AG09309 (cell line): ENCODE data around the gene RXRB.
A peak's percentile ranks its signal among the peaks of the same experiment; 100 is the strongest.

ENCODE experiments used
- DNase-seq: peaks from one replicate; pipeline ENCODE4 v3.0.0-alpha.2; 2010; ENCODE audit warnings: low read depth
- H3K4me3 ChIP-seq: 2 replicates; pipeline ENCODE4 v1.5.1; 2011; ENCODE audit warnings: mild to moderate bottlenecking, low read depth, low read length, moderate library complexity; ENCODE audit not compliant: control insufficient read depth
- TF ChIP-seq, protein P1 (sequence below): IDR thresholded peaks from 2 replicates; pipeline ENCODE4 v1.5.1; 2011; ENCODE audit warnings: mild to moderate bottlenecking, low read depth, low read length, inconsistent platforms; ENCODE audit not compliant: insufficient read depth, control insufficient read depth; ENCODE audit errors: missing control alignments

RXRB gene

GRCh38 chr6:33164665-33165373 is 35.6 kb downstream of the RXRB start:
- TF ChIP-seq, protein P1, sequence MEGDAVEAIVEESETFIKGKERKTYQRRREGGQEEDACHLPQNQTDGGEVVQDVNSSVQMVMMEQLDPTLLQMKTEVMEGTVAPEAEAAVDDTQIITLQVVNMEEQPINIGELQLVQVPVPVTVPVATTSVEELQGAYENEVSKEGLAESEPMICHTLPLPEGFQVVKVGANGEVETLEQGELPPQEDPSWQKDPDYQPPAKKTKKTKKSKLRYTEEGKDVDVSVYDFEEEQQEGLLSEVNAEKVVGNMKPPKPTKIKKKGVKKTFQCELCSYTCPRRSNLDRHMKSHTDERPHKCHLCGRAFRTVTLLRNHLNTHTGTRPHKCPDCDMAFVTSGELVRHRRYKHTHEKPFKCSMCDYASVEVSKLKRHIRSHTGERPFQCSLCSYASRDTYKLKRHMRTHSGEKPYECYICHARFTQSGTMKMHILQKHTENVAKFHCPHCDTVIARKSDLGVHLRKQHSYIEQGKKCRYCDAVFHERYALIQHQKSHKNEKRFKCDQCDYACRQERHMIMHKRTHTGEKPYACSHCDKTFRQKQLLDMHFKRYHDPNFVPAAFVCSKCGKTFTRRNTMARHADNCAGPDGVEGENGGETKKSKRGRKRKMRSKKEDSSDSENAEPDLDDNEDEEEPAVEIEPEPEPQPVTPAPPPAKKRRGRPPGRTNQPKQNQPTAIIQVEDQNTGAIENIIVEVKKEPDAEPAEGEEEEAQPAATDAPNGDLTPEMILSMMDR: no peak
- DNase-seq: no peak
- no peak overlapping the region for H3K4me3 ChIP-seq

DNA sequence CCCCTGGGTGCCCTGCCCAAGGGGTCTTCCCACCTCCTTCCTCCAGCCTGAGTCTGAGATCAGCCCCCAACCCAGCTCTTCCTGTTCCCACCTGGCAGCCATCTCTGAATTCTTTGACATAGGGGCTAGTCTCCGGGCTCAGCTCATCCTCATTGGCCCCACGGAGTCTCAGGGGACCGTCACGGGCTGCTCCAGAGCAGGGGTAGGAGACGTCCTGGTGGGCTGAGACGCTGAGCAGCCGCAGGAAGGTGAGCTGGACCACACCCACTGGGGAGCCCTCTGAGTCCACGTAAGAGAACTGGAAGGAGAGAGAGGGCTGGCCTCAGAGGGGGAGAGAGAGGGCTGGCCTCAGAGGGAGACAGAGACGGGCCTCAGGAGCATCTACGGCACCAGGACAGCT is 36.3 kb downstream of the RXRB start:
- no peak for DNase-seq
- H3K4me3 ChIP-seq: no peak overlapping the region
- TF ChIP-seq, protein P1: no peak

DNA sequence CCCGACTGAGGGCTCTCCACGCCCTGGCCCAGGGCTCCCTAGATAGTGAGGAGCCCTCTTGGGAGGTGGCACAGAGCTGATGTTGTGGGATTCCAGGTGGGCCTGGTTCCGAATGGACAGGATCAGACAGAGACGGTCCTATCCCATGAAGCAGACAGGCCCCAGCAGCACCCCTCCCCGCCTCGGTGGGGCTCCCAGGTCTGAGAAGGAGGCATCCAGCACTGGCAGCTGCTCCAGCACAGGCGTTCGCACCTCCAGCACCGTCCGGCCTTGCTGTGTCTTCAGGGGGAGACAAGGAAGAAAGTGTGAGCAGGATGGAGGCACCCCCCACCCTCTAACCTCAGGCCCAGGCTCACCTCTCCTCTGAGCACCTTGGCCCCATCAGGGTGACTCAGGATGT is 36.9 kb downstream of the RXRB start:
- TF ChIP-seq, protein P1: no peak
- DNase-seq: no peak
- no peak overlapping the region for H3K4me3 ChIP-seq

GRCh38 chr6:33161354-33162331 is 38.8 kb downstream of the RXRB start:
- peak overlapping the region; percentile 47 for H3K4me3 ChIP-seq
- TF ChIP-seq, protein P1: peak; percentile 93
- no peak for DNase-seq

DNA sequence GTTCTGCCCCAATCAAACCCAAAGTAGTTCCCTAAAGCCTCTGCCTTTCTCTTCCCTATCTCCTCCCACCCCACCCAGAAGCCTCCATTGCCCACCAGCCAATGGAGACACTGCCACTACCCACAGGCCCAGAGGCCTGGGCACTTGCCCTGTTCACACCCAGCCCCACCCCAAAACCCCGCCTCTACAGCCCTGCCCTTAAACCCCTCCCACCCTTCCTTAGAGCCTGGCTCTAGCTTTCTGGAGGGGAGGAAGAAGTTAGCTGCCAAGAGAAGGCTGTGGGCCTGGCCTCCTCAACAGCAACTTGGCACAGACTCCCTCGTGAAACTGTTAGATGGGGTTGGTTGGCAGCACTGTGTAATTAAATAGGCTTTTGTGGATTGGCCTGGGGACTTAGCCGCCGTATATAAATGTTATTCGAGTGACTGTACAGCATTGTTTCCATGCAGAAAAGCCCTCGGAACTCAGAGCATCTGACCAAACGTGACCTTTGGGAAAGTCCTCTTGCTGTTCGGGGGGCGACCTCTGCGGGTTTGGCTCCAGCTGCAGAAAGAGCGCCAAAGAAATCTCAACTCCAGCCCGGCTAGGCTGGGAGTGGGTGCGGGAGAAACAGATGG is 39.6 kb downstream of the RXRB start:
- peak; percentile 84 for DNase-seq
- peak overlapping the region; percentile 47; the same call in 1 of the 2 replicates for H3K4me3 ChIP-seq
- TF ChIP-seq, protein P1: no peak

GRCh38 chr6:33160096-33160495 is 40.4 kb downstream of the RXRB start:
- no peak overlapping the region for H3K4me3 ChIP-seq
- TF ChIP-seq, protein P1: no peak
- DNase-seq: no peak
